HCT116 (cell line): ENCODE results near the gene NR6A1. TPM values are rescaled to one million over a fixed set of nuclear protein-coding genes. Genes with fewer than 3 reads are reported as not detected.

ENCODE experiments used
- ATAC-seq: fragments of 200-7000 bp; cut with Tn5 transposase; 2 replicates; pipeline ENCODE4 v1.9.1; 2020; ENCODE audit warnings: mild to moderate bottlenecking, moderate library complexity
- BruUV-seq: library from RNA; stranded (reverse); fragments of 400-500 nt; replicated peaks from 2 replicates; lab custom pipeline; 2021; lab: Mats Ljungman, UMichigan
- CTCF ChIA-PET: fragments of 300-600 bp; sonication (Branson Sonifier 250); formaldehyde crosslinking; loops from one replicate; lab custom pipeline; 2021; ENCODE audit warnings: antibody characterized with exemption; lab: Charles Lee
- POLR2A ChIA-PET: fragments of 300-600, 350-600 bp; sonication (Branson Sonifier 250); formaldehyde crosslinking; loops from one replicate; lab custom pipeline; 2021; ENCODE audit warnings: antibody characterized with exemption; lab: Charles Lee
- RAD21 ChIA-PET, 2 experiments: fragments of 300-600 bp; sonication (Branson Sonifier 250); formaldehyde crosslinking; loops; one replicate each; lab custom pipeline; 2023; ENCODE audit warnings: low total read pairs in 2 of 2; ENCODE audit not compliant: uncharacterized antibody in 2 of 2, unreplicated experiment in 2 of 2, low non-redundant PET in 1 of 2; lab: Charles Lee
- DNase-seq: peaks from one replicate; pipeline ENCODE4 v3.0.0-alpha.2; 2010; ENCODE audit warnings: low read depth, low spot score
- H2AFZ ChIP-seq: fragments of 200-600 bp; shearing (Covaris generic), sonication (generic); 2 replicates; pipeline ENCODE4 v1.6.1; 2017; ENCODE audit warnings: low read depth, mixed run types, mixed read lengths, antibody characterized with exemption, low read length; ENCODE audit not compliant: poor library complexity, severe bottlenecking
- H3K27ac ChIP-seq: 2 replicates; pipeline ENCODE4 v1.5.1; 2012; ENCODE audit warnings: low read depth, low read length
- H3K27me3 ChIP-seq: fragments of 200-600 bp; sonication (generic); 2 replicates; pipeline ENCODE4 v1.6.1; 2016; ENCODE audit warnings: mixed run types, low read length, mixed read lengths; ENCODE audit not compliant: insufficient read depth
- H3K36me3 ChIP-seq, 2 experiments: fragments of 200-500 bp in 1 of 2; fragments of 200-600 bp in 1 of 2; sonication (Bioruptor generic) in 1 of 2; sonication (generic) in 1 of 2; 2 replicates each; pipeline versions ENCODE4 v1.5.1 to v1.6.1; 2014 to 2016; ENCODE audit warnings: low read length in 2 of 2, inconsistent platforms in 1 of 2, mixed read lengths in 1 of 2, mixed run types in 1 of 2; ENCODE audit not compliant: insufficient read depth in 2 of 2, control insufficient read depth in 1 of 2
- H3K4me1 ChIP-seq, 2 experiments: fragments of 200-600 bp in 1 of 2; sonication (generic) in 1 of 2; 2 replicates each; pipeline versions ENCODE4 v1.5.1 to v1.6.1; 2012 to 2017; ENCODE audit warnings: low read length in 2 of 2, inconsistent platforms in 1 of 2, mild to moderate bottlenecking in 1 of 2, mixed read lengths in 1 of 2, mixed run types in 1 of 2, moderate library complexity in 1 of 2; ENCODE audit not compliant: insufficient read depth in 2 of 2, control insufficient read depth in 1 of 2
- H3K4me2 ChIP-seq: fragments of 200-600 bp; sonication (generic); 2 replicates; pipeline ENCODE4 v1.6.1; 2017; ENCODE audit warnings: mixed run types, low read length, mixed read lengths
- H3K4me3 ChIP-seq, 2 experiments: fragments of 200-600 bp in 1 of 2; sonication (generic) in 1 of 2; replicated peaks in 1 of 2; 2 replicates each; pipeline ENCODE4 v1.5.1; 2011 to 2016; ENCODE audit warnings: low read length in 2 of 2, control low read depth in 1 of 2, low read depth in 1 of 2, mild to moderate bottlenecking in 1 of 2, mixed read lengths in 1 of 2, mixed run types in 1 of 2
- H3K79me2 ChIP-seq: fragments of 200-600 bp; sonication (generic); 2 replicates; pipeline ENCODE4 v1.6.1; 2017; ENCODE audit warnings: mild to moderate bottlenecking, mixed run types, low read length, moderate library complexity, mixed read lengths; ENCODE audit not compliant: insufficient read depth
- H3K9ac ChIP-seq: fragments of 200-600 bp; sonication (generic); 2 replicates; pipeline ENCODE4 v1.6.1; 2016; ENCODE audit warnings: low read length, mixed read lengths
- H3K9me2 ChIP-seq: fragments of 200-600 bp; sonication (generic), shearing (Covaris generic); 2 replicates; pipeline ENCODE4 v1.6.1; 2017; ENCODE audit warnings: mixed run types, mild to moderate bottlenecking, moderate library complexity; ENCODE audit not compliant: insufficient read depth
- H3K9me3 ChIP-seq, 2 experiments: fragments of 200-500 bp in 1 of 2; fragments of 200-600 bp in 1 of 2; sonication (Bioruptor generic) in 1 of 2; sonication (generic) in 1 of 2; 2 replicates each; pipeline ENCODE4 v1.6.1; 2014 to 2017; ENCODE audit warnings: low read length in 2 of 2, mixed read lengths in 2 of 2, inconsistent platforms in 1 of 2, low read depth in 1 of 2, mild to moderate bottlenecking in 1 of 2, mixed run types in 1 of 2, moderate library complexity in 1 of 2; ENCODE audit not compliant: control insufficient read depth in 1 of 2, insufficient read depth in 1 of 2
- H4K20me1 ChIP-seq: fragments of 200-600 bp; sonication (generic), shearing (Covaris generic); 2 replicates; pipeline ENCODE4 v1.6.1; 2017; ENCODE audit warnings: mixed run types, mild to moderate bottlenecking, moderate library complexity; ENCODE audit not compliant: insufficient read depth
- CBX3 ChIP-seq: IDR thresholded peaks from 2 replicates; pipeline ENCODE4 v1.6.1; 2012; ENCODE audit warnings: low read depth
- EZH2 ChIP-seq: fragments of 200-600 bp; sonication (generic); IDR thresholded peaks from 2 replicates; pipeline ENCODE4 v1.6.1; 2017; ENCODE audit warnings: antibody characterized with exemption, mixed run types
- JUND ChIP-seq: IDR thresholded peaks from 2 replicates; pipeline ENCODE4 v1.6.1; 2012
- POLR2A ChIP-seq: IDR thresholded peaks from 2 replicates; pipeline ENCODE4 v1.7.0; 2011; ENCODE audit warnings: borderline replicate concordance; ENCODE audit not compliant: insufficient read depth, insufficient read length; ENCODE audit errors: extremely low read depth
- POLR2AphosphoS5 ChIP-seq: IDR thresholded peaks from 2 replicates; pipeline ENCODE4 v1.6.1; 2011; ENCODE audit warnings: mild to moderate bottlenecking, low read depth, low read length, moderate library complexity
- RAD21 ChIP-seq: IDR thresholded peaks from 2 replicates; pipeline ENCODE4 v1.6.1; 2012; ENCODE audit warnings: low read depth, mild to moderate bottlenecking
- intact Hi-C: fragments of 100-400 bp; cut with micrococcal nuclease; formaldehyde crosslinking; loops from 2 replicates; pipeline ENCODE4 v1.10.0; 2022
- total RNA-seq: library from RNA; stranded (reverse); gene quantifications from one replicate; pipeline ENCODE4 v1.2.1, GENCODE V29; 2021; ENCODE audit not compliant: unreplicated experiment

NR6A1 gene
- total RNA-seq, 1 experiment from 2014 or later: 9.9 TPM

- DNase-seq: no peak
- intact Hi-C loops: no loop called here
- H3K4me3 ChIP-seq: no peak overlapping the region
- ATAC-seq: no peak
- no peaks in the 10 kb centered on the region for H3K36me3 ChIP-seq
- ChIA-PET POLR2A (interaction anchor here (0.7 kb wide), 1 partner anchor 11 kb away, joined by 3 read pairs; no protein-coding TSS in a partner anchor), CTCF (interaction anchor here (1.2 kb wide), 1 partner anchor 9 kb away, joined by 6 read pairs; no protein-coding TSS in a partner anchor), RAD21 (no interaction called here)
- H3K79me2 ChIP-seq: peaks cover 93% of the 10 kb centered on the region
- TF ChIP-seq RAD21 (no peak), EZH2 (no peak)
- peaks cover 19% of the 10 kb centered on the region; the same call in 1 of the 2 replicates for H4K20me1 ChIP-seq
- no peak overlapping the region for H3K4me2 ChIP-seq
- no peak overlapping the region for H2AFZ ChIP-seq
- H3K4me1 ChIP-seq: peaks cover 16 to 35% of the 10 kb centered on the region in 2 experiments
- no peaks in the 10 kb centered on the region for H3K9me3 ChIP-seq
- H3K9me2 ChIP-seq: no peaks in the 10 kb centered on the region
- H3K27me3 ChIP-seq: no peaks in the 10 kb centered on the region
- no TSS peak for BruUV-seq
- no peak overlapping the region for H3K27ac ChIP-seq
- H3K9ac ChIP-seq: no peak overlapping the region
Measured at GRCh38 chr9:124758061-124758460, 13.1 kb downstream of the NR6A1 start.

GRCh38 chr9:124757616-124758015, 13.5 kb downstream of the NR6A1 start:
- no peak for DNase-seq
- H3K9me2 ChIP-seq: no peaks in the 10 kb centered on the region
- H3K9ac ChIP-seq: no peak overlapping the region
- ChIA-PET RAD21 (no interaction called here), CTCF (interaction anchor here (1.2 kb wide), 1 partner anchor 9 kb away, joined by 6 read pairs; no protein-coding TSS in a partner anchor), POLR2A (no interaction called here)
- no peaks in the 10 kb centered on the region for H3K9me3 ChIP-seq
- peaks cover 93% of the 10 kb centered on the region for H3K79me2 ChIP-seq
- no peak for ATAC-seq
- no peak overlapping the region for H3K27ac ChIP-seq
- H4K20me1 ChIP-seq: peaks cover 19% of the 10 kb centered on the region; the same call in 1 of the 2 replicates
- no peak for TF ChIP-seq POLR2AphosphoS5
- no peak for TF ChIP-seq CBX3
- TF ChIP-seq POLR2A: no peak
- TF ChIP-seq JUND: no peak
- H3K36me3 ChIP-seq: no peaks in the 10 kb centered on the region
- H2AFZ ChIP-seq: no peak overlapping the region
- no TSS peak for BruUV-seq
- no peak overlapping the region for H3K4me2 ChIP-seq
- no peaks in the 10 kb centered on the region for H3K27me3 ChIP-seq
- H3K4me3 ChIP-seq: no peak overlapping the region
- H3K4me1 ChIP-seq: peaks cover 20 to 39% of the 10 kb centered on the region in 2 experiments
- intact Hi-C loops: no loop called here
